Kasumi-1 (cell line): Measurements from ENCODE around the gene KRTAP21-1.
"Not testable (repeated sequence)": the region's sequence is repeated elsewhere in the genome, so short reads cannot be mapped to it uniquely, and the experiment has no call there.

ENCODE experiments used
- DNase-seq, 2 experiments: peaks; one replicate each; lab custom pipeline; 2025; lab: John Stamatoyannopoulos, UW

The KRTAP21-1 gene

DNA sequence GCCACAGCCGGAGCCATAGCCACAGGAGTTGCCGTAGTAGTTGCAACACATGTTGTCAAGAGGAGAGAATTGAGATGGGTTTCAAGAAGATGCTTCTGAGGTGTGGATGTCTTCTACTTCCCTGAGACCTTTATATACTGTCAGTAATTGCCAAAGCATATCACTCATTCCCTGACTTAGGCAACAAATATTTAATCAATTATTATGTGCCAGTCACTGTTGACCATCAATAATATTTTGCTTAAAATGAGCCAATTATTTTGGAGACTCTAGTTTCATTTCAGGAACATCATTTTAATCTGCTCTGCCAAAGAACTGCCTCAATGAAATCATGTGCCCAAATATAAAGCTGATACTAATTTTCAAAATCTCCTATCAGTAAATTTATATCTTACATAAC lies at the start of gene KRTAP21-1:
Gene KRTAP21-1 (minus strand): TSS at position 101 of the 400 bp plus-strand sequence. CDS start 50 bp downstream, at position 51.
- DNase-seq, result not testable (repeated sequence)

DNA sequence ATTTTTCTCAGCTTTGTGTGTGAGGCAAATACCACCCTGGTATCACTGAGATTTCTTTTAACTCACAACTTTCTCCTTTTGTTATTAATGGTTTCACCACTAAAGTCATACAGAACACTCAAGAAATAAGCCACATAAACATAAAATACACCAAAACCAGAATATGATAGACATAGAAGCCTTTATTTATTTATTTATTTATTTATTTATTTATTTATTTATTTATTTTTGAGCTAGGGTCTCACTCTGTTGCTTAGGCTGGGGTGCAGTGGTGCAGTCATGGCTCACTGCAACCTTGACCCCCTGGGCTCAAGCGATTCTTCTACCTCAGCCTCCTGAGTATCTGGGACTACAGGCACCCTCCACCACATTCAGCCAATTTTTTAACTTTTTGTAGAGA lies 45.4 kb upstream of the KRTAP21-1 start:
- DNase-seq, result no peak

GRCh38 chr21:30793581-30794314 lies 38.5 kb upstream of the KRTAP21-1 start:
- no peak for DNase-seq

GRCh38 chr21:30779249-30779648 lies 24.0 kb upstream of the KRTAP21-1 start:
- no peak for DNase-seq

- DNase-seq, result no peak
Observed at GRCh38 chr21:30769724-30770431, 14.7 kb upstream of the KRTAP21-1 start.

GRCh38 chr21:30760776-30761175 lies 5.5 kb upstream of the KRTAP21-1 start:
- DNase-seq, result no peak

DNA sequence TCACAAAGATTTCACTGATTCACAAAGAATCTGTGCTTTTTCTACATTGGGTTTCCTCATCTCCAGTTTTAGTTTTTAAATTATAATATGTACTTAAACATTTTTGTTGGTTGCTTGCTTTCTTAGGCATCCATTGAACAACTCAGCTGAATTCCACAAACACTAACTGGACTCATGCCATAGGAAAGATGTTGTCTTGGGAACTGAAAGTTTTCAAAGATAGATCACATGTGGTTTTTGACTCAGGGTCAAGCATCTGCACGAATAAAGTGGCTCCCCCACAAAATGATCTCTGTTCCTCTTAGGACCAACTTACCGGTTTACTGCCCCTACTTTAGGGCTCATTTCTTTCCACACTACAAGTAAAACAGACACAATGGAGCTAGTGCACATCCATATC lies 3.1 kb upstream of the KRTAP21-1 start:
- no peak for DNase-seq

DNA sequence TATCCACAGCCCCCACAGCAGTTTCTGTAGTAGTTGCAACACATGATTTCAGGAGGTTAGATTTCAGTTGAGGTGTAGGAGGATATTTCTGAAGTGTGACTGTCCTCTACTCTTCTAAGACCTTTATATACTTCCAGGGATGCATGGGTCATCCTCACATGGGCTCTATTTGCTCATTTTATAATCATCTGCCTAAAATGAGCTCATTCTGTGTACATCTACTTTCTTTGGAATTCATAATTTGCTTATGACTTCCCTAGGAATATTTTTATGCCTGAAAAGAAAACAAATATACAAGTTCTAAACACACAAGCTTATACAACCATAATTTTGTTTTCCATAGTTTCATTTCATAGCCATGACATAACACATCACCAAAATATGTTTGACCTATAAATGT lies 8.1 kb downstream of the KRTAP21-1 start, which contains the start of gene KRTAP21-2:
Gene KRTAP21-2 (minus strand): TSS at position 101 of the 400 bp plus-strand sequence. CDS start 57 bp downstream, at position 44.
- DNase-seq, result no peak

DNA sequence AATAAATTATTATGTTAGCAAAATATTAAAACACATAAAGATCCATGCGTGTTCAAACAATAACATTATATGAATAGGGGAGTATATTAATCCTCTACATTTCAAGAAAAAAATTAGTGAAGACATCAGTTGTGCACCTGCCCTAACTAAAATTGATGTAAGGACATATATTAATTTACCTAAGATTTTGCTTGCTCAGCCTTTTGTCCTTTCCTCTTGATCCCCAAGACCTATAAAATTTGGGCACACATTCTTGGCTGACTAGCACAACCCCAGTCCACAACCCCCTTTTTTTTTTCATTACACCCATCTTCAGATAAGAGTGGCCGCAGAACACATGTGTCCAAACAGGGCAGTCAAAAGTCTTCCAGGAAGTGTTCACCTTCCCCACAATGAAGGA lies 14.8 kb downstream of the KRTAP21-1 start:
- DNase-seq, result no peak

DNA sequence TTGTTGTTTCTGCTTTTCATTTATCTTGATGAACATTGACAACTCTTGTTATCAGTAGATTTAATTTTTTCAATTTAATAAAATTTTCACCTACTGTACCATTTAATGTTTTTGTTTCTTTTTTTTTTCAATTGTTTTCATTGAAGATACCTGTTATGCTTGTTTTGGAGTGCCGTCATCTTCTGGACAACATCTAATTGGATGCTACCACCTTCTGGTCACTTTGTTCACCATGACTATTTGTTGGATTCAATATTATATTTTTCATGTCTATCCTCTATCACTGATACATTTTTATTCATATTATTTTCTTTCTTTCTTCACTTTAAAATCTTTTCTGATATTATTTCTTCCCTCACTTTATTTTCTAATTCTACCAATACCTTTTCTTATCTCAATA lies 22.2 kb downstream of the KRTAP21-1 start:
- DNase-seq, result no peak

DNA sequence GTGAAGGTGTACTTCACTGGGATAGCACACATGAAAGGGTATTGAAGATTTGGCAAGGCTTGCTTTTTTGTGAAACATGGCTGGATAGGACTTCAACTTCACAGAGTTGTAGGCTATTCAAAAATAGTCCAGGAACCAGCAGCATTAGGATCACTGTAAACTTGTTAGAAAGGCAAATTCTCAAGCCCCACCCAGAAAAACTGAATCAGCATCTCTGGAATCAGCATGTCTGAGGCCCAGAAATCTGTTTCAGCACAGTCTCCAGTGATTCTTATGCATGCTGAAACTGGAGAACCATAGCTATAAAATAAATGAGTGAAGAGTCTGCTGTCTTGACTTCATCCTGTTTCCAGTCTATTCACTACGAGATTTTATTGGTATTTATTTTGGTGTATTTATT lies 28.5 kb downstream of the KRTAP21-1 start:
- DNase-seq, result no peak

DNA sequence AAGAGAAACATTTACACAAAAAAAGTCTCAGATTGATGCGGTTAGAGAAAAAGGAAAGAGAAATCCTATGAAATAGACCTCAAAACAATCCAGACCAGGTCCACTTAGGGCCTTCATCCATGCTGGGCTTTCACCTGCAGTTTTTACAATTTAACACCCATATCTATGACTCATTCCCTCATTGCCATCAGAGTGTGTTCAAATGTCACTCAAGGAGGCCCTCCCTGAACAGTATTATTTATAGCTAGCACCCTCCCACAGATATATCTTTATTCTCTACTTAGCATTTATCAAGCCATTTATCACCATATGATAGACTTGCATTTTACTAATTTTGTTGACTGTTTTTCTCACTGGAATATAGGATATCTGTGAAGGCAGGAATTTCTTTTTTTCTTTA lies 35.8 kb downstream of the KRTAP21-1 start:
- no peak for DNase-seq

GRCh38 chr21:30718239-30718909 lies 36.9 kb downstream of the KRTAP21-1 start, which contains the start of gene KRTAP21-3:
Gene KRTAP21-3, minus strand, starts transcription at chr21:30718777. Its CDS starts 18 bp downstream, at chr21:30718759.
- DNase-seq, result no peak

DNA sequence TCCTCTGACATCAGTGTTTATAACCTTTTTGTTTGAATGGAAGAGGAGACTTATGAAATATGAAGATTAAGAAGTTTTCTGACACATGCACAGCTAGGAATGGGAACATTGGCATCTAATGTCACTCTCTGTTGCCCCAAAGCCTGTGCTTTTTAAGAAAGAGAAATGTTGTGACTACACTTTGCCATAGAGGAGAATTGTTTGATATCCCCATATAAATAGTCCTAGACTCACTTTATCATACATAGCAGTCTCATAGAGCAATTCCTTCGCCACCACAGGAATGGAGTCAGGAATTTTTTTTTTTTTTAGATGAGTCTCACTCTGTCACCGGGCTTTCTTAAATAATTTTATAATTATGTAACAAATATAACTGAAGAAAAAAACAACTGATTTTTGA lies 38.1 kb downstream of the KRTAP21-1 start:
- DNase-seq, result no peak

DNA sequence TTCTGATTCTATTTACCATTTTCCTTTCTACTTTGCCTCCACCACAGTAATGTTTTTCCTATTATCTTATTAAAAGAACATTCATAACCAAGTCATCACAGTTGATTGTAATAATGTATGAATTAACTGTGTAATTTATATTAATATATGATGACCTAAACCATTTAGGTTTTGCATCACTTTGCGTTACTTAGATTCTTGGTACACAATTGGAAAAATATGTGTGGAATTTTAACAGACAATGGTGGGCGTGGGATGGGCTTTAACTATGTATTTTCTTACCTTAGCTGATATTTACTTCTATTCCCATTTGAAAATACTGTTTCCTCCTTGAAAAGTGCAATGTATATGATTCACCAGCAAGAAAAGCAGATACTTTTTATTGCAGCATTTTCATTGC lies 40.3 kb downstream of the KRTAP21-1 start:
- DNase-seq, result no peak

- no peak for DNase-seq
Observed at GRCh38 chr21:30714456-30714855, 40.8 kb downstream of the KRTAP21-1 start.

- no peak for DNase-seq
Observed at GRCh38 chr21:30713766-30714165, 41.5 kb downstream of the KRTAP21-1 start.

DNA sequence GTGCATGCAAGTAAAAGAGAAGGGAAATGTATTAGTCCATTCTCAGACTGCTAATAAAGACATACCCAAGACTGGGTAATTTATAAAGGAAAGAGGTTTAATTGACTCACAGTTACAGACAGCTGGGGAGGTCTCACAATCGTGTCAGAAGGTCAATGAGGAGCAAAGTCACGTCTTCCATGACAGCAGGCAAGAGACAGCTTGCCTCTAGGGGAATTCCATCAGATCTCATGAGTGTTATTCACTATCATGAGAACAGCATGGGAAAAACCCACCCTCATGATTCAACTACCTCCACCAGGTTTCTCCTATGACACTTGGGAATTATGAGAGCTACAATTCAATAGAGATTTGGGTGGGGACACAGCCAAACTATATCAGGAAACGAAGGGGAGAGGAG lies 44.7 kb downstream of the KRTAP21-1 start:
- DNase-seq, result no peak

DNA sequence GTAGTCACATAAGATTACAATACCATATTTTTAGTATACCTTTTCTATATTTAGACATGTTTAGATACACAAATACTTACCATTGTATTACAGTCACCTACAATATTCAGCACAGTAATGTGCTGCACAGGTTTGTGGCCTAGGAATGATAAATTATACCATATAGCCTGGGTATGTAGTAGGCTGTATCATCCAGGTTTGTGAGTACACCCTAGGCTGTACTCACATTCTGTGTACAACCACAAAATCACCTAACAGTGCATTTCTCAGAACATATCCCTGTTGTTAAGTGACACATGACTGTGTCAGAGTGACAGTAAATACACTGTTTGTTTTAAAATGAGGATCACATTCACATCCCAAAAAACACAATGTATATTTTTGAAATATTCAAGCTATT lies 47.8 kb downstream of the KRTAP21-1 start:
- no peak for DNase-seq
